ENCODE measurements around the gene PTK7.

- TF ChIP-seq SUZ12 (IDR thresholded peaks at IDR 0.05; ENCODE audit: extremely low read depth, insufficient read depth, insufficient read length), result no peak
- TF ChIP-seq YY1 (IDR thresholded peaks at IDR 0.05; ENCODE audit: insufficient read depth, insufficient read length), result no peak
Measured at GRCh38 chr6:43093436-43094289, 17.5 kb downstream of the PTK7 start.
